Measurements from ENCODE around the gene PFKM. TPM values are rescaled to one million over a fixed set of nuclear protein-coding genes. Genes with fewer than 3 reads are reported as not detected.

The PFKM gene
- total RNA-seq (2022; extraction: Qiagen RNA extraction): 22.3 to 24.0 TPM (median 23.5 TPM) in 5 replicates

DNA sequence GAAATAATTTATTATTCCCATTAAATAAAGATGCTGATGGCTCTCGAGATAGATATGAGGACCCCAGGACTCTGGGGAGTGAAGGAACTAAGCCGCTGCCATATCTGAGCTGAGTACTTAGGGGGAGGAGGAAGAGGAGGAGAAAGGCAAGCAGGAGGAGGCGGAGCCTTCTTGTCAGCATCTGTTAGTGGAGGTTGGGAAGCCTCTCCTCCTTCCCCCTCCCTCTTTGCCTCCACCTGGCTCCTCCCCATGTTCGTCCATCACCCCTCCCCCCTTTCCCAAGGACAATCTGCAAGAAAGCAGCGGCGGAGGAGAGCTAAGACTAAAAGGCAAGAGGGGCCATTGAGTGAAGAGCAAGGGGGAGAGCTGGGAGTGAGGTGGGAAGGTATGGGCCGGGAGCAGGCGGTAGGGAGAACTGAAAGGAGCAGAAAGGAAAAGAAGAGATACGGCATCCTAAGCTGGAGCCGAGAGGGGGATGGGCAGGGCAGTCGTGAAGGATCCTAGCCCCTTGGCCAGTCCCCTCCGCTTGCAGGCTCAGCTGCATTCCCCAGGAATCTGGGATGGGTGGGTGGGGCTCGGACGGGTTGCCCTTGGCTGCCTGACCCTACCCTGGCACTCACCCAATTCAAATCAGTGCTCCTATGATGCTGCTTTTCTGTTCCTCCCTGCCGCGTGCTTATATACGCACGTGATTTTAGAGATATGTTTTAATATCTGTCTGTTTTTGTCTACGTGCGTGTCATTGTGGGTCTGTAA is at the start of gene PFKM:
TSS of gene PFKM (plus strand) at position 287 of the 756 bp plus-strand sequence. CDS start 3,411 bp downstream, outside the sequence.

DNA sequence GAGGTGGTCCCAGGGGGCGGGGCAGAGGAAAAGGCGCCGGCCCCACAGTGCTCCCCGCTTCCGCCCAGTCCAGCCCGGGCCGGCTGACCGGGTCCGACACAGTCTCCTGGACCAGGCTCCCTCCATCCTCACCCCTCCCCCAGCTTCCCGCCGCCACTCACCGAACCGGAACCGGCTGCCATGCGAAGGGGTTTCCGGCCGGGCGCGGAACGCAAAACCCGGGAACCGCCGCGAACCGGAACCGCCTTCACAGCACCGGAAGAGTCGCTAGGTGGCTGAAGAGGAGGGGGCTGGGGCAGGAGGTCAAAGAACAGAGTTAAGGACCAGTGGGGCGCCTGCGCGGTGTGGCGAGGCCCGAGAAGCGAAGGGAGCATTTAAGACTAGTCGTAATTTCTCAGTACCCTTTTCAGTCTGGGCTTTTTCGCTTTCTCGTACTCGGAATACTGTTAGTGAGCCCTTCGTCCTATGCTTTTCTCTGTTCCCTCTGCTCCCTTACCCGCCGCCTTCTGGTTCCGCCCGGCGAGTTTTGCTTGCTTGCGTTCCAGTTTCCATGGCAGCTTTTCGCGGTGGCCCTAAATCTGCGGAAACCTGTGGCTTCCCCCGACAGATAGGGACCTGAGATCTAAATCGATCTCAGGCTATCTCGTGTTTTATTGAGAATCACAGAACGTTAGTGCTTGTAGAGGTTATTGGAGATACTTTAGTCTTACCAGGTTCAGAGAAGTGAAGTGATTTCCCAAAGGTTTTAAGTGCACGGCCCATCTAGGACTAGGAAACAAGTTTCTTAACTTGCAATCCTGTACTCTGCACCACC is 13.1 kb upstream of the PFKM start, which contains the start of gene SENP1:
TSS of gene SENP1 (minus strand) at position 213 of the 814 bp plus-strand sequence. CDS start 4,607 bp downstream, outside the sequence.

DNA sequence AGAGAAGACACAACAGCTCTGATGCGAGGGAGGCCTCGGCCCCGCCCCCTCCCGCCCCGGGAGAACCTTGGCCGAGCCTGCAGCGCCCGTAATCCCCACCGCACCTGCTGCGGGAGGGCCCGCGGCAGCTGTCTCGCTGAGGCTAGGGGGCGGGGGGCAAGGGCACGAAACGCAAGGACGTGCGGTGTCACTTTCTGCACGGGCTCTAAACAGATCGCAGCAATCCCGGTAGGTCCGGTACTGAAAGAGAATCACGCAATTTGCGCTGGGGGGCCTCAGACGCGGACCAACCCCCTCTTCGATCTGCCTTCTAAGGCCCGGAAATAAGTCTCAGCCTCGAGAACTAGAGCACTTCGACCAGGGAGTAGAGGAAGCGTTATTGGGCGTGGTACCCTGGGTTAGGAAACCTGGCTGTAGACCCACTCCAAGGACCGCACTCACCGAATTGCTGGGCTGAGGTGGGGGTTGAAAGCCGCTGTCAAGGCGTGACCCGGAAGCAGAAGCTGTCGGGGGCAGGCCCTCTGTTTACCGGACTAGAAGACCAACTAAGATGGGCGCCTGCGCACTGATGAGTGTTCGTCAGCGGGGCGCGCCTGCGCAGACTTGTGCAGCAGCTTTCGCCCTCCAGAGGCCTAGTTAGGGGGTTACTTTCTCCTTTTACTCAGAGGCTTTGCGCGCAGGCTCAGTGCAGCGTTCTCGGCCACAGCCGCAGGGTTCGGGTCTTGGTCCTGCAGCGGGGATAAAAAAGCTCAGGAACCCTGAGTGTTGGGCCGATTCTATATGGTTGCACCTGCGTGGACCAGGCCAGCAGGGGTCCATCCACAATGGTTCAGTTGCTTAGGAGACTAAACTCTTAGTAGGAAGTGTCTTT is 38.1 kb downstream of the PFKM start, which contains the start of gene ASB8:
TSS of gene ASB8 (minus strand) at position 498 of the 871 bp plus-strand sequence. CDS start 4,019 bp downstream, outside the sequence.

DNA sequence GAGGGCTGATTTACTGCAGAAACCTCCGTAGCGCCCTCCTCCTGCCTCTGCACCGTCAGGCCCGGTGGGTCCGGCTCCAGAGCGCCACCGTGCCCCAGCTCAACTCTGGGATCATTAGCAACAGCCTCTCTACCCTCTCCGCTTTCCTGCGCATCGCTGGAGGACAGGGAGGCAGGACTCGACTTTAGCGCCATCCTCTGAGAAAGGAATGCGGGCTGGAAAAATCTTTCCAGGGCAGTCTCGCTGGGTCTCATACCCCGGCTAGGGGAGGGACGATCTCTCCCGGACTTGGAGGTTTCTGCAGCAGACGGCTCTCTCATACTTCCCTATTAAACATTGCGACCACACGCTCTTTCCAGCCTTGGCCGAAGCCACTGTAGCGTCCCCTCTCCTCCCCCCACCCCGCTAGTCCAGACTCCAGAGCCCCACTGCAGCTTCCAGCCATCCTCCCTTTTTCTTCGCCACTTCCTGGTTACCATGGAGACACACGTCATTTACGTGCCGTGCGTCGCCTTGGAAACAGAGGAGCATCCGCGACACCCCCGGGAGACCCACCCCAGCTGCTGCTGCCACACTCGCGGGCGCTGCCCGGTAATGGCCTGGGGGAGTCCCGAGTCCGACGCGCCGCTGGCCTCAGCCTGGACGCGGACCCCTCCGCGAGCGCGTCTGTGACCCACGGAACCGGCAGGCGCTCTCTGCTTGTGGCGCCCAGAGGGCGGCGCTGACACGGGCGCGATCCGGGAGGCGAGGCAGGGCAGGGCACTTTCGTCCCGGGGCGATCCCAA is 64.1 kb downstream of the PFKM start, which contains the start of gene CCDC184:
TSS of gene CCDC184 (plus strand) at position 554 of the 785 bp plus-strand sequence. CDS start 479 bp downstream, outside the sequence.

Other genes starting within 250 kb of the PFKM start
- gene VDR, start 214.4 kb upstream of the PFKM start, total RNA-seq (2022; extraction: Qiagen RNA extraction): 2.7 to 3.5 TPM (median 3.1 TPM) in 5 replicates
- gene TMEM106C, start 155.8 kb upstream of the PFKM start, total RNA-seq (2022; extraction: Qiagen RNA extraction): 116 to 133 TPM (median 125 TPM) in 5 replicates
- gene COL2A1, start 114.9 kb upstream of the PFKM start, total RNA-seq (2022; extraction: Qiagen RNA extraction): 0.06 to 0.18 TPM (median 0.11 TPM) in 5 replicates
- gene SENP1, start 13.3 kb upstream of the PFKM start, total RNA-seq (2022; extraction: Qiagen RNA extraction): 11.5 to 16.0 TPM (median 12.9 TPM) in 5 replicates
- gene ASB8, start 38.2 kb downstream of the PFKM start, total RNA-seq (2022; extraction: Qiagen RNA extraction): 12.6 to 16.9 TPM (median 14.9 TPM) in 5 replicates
- 2.3 to 3.1 TPM (median 2.9 TPM) in 5 replicates for gene CCDC184, start 64.3 kb downstream of the PFKM start, total RNA-seq (2022; extraction: Qiagen RNA extraction)
- not detected in 5 replicates for gene OR10AD1, start 83.9 kb downstream of the PFKM start, total RNA-seq (2022; extraction: Qiagen RNA extraction)
- 4.5 to 6.1 TPM (median 5.7 TPM) in 5 replicates for gene ZNF641, start 231.6 kb downstream of the PFKM start, total RNA-seq (2022; extraction: Qiagen RNA extraction)